HL-60 (cell line): ENCODE measurements around the gene PTGES3L.
"Not testable (repeated sequence)": the region's sequence is repeated elsewhere in the genome, so short reads cannot be mapped to it uniquely, and the experiment has no call there.

Source experiments
- SPI1 ChIP-seq: IDR thresholded peaks from 2 replicates; pipeline ENCODE4 v1.6.1; 2012; ENCODE audit warnings: low read depth, mild to moderate bottlenecking, borderline replicate concordance
- TF ChIP-seq, protein P1 (sequence below): IDR thresholded peaks from one replicate; pipeline ENCODE4 v1.5.1; 2011; ENCODE audit warnings: low read length, control low read depth, inconsistent platforms; ENCODE audit not compliant: insufficient read depth
- TF ChIP-seq, protein P2 (sequence below): IDR thresholded peaks from 2 replicates; pipeline ENCODE4 v1.6.1; 2012; ENCODE audit warnings: low read depth; ENCODE audit not compliant: insufficient replicate concordance

DNA sequence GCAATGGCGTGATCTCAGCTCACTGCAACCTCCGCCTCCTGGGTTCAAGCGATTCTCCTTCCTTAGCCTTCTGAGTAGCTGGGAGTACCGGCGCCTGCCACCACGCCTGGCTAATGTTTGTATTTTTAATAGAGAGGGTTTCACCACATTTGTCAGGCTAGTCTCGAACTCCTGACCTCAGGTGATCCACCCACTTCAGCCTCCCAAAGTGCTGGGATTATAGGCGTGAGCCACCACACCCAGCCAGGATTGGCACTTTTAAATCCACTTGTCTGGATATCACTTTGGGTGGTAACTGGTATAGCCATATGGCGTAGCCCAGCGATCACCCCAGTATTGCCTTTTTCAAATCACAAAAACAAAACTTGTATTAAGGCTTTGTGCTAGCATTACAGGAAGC is 14.0 kb upstream of the PTGES3L start:
- TF ChIP-seq, protein P1, sequence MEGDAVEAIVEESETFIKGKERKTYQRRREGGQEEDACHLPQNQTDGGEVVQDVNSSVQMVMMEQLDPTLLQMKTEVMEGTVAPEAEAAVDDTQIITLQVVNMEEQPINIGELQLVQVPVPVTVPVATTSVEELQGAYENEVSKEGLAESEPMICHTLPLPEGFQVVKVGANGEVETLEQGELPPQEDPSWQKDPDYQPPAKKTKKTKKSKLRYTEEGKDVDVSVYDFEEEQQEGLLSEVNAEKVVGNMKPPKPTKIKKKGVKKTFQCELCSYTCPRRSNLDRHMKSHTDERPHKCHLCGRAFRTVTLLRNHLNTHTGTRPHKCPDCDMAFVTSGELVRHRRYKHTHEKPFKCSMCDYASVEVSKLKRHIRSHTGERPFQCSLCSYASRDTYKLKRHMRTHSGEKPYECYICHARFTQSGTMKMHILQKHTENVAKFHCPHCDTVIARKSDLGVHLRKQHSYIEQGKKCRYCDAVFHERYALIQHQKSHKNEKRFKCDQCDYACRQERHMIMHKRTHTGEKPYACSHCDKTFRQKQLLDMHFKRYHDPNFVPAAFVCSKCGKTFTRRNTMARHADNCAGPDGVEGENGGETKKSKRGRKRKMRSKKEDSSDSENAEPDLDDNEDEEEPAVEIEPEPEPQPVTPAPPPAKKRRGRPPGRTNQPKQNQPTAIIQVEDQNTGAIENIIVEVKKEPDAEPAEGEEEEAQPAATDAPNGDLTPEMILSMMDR, result not testable (repeated sequence)
- TF ChIP-seq SPI1, result not testable (repeated sequence)
- TF ChIP-seq, protein P2, sequence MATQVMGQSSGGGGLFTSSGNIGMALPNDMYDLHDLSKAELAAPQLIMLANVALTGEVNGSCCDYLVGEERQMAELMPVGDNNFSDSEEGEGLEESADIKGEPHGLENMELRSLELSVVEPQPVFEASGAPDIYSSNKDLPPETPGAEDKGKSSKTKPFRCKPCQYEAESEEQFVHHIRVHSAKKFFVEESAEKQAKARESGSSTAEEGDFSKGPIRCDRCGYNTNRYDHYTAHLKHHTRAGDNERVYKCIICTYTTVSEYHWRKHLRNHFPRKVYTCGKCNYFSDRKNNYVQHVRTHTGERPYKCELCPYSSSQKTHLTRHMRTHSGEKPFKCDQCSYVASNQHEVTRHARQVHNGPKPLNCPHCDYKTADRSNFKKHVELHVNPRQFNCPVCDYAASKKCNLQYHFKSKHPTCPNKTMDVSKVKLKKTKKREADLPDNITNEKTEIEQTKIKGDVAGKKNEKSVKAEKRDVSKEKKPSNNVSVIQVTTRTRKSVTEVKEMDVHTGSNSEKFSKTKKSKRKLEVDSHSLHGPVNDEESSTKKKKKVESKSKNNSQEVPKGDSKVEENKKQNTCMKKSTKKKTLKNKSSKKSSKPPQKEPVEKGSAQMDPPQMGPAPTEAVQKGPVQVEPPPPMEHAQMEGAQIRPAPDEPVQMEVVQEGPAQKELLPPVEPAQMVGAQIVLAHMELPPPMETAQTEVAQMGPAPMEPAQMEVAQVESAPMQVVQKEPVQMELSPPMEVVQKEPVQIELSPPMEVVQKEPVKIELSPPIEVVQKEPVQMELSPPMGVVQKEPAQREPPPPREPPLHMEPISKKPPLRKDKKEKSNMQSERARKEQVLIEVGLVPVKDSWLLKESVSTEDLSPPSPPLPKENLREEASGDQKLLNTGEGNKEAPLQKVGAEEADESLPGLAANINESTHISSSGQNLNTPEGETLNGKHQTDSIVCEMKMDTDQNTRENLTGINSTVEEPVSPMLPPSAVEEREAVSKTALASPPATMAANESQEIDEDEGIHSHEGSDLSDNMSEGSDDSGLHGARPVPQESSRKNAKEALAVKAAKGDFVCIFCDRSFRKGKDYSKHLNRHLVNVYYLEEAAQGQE, result not testable (repeated sequence)
